ENCODE measurements around the gene DACT3.
A peak's percentile ranks its signal among the peaks of the same experiment; 100 is the strongest.

Gene DACT3

GRCh38 chr19:46661020-46661731 lies at the start of gene DACT3:
Gene DACT3, minus strand, starts transcription at chr19:46661182. Its CDS starts 118 bp downstream, at chr19:46661064.
- Mint-ChIP-seq H3K36me3 (ENCODE audit: low read depth) (peaks cover 14% of the 10 kb centered on the region), H3K27ac (peak within 1 kb of the TSS; percentile 95), H3K4me3 (peak within 1 kb of the TSS; percentile 94), H3K4me1 (peaks cover 23% of the 10 kb centered on the region), H3K9me3 (no peaks in the 10 kb centered on the region), H3K27me3 (ENCODE audit: low read depth, poor library complexity) (peaks cover 16% of the 10 kb centered on the region)
- no peak for TF ChIP-seq CTCF (IDR thresholded peaks at IDR 0.05)
- peak; percentile 100 for DNase-seq

GRCh38 chr19:46710687-46711086 lies 49.7 kb upstream of the DACT3 start:
- Mint-ChIP-seq H3K4me3 (no peak overlapping the region), H3K4me1 (peaks cover 27% of the 10 kb centered on the region), H3K27ac (no peak overlapping the region), H3K36me3 (ENCODE audit: low read depth) (peaks cover 48% of the 10 kb centered on the region), H3K27me3 (ENCODE audit: low read depth, poor library complexity) (peaks cover 4% of the 10 kb centered on the region), H3K9me3 (no peaks in the 10 kb centered on the region)
- no peak for DNase-seq
- no peak for TF ChIP-seq CTCF (IDR thresholded peaks at IDR 0.05)

GRCh38 chr19:46704379-46705076 lies 43.5 kb upstream of the DACT3 start:
- DNase-seq, result peak; percentile 89

GRCh38 chr19:46700704-46701103 lies 39.7 kb upstream of the DACT3 start:
- Mint-ChIP-seq H3K27me3 (ENCODE audit: low read depth, poor library complexity) (peaks cover 3% of the 10 kb centered on the region), H3K36me3 (ENCODE audit: low read depth) (peaks cover 66% of the 10 kb centered on the region)

More at GRCh38 chr19:46704379-46705076, 43.5 kb upstream of the DACT3 start:
- peaks cover 4% of the 10 kb centered on the region for H3K27me3 Mint-ChIP-seq (ENCODE audit: low read depth, poor library complexity)
- H3K36me3 Mint-ChIP-seq (ENCODE audit: low read depth), result peaks cover 71% of the 10 kb centered on the region
- no peaks in the 10 kb centered on the region for H3K9me3 Mint-ChIP-seq
- H3K4me3 Mint-ChIP-seq, result no peak overlapping the region
- H3K27ac Mint-ChIP-seq, result no peak overlapping the region
- no peaks in the 10 kb centered on the region for H3K4me1 Mint-ChIP-seq
- TF ChIP-seq CTCF (IDR thresholded peaks at IDR 0.05), result peak; percentile 93

GRCh38 chr19:46698395-46699321 lies 37.7 kb upstream of the DACT3 start:
- H3K4me1 Mint-ChIP-seq, result peaks cover 19% of the 10 kb centered on the region
- no peak overlapping the region for H3K27ac Mint-ChIP-seq
- DNase-seq, result no peak
- H3K9me3 Mint-ChIP-seq, result no peaks in the 10 kb centered on the region
- peaks cover 73% of the 10 kb centered on the region for H3K36me3 Mint-ChIP-seq (ENCODE audit: low read depth)
- no peak for TF ChIP-seq CTCF (IDR thresholded peaks at IDR 0.05)
- H3K4me3 Mint-ChIP-seq, result no peak overlapping the region
- H3K27me3 Mint-ChIP-seq (ENCODE audit: low read depth, poor library complexity), result peaks cover 3% of the 10 kb centered on the region

More at GRCh38 chr19:46700704-46701103, 39.7 kb upstream of the DACT3 start:
- Mint-ChIP-seq H3K27ac (no peak overlapping the region), H3K4me1 (peaks cover 19% of the 10 kb centered on the region), H3K9me3 (no peaks in the 10 kb centered on the region), H3K4me3 (no peak overlapping the region)
- DNase-seq, result no peak
- TF ChIP-seq CTCF (IDR thresholded peaks at IDR 0.05), result no peak

Data from nephron progenitor cell (in vitro differentiated cells).